ENCODE data around the gene KRT7.
"Not testable (repeated sequence)": the region's sequence is repeated elsewhere in the genome, so short reads cannot be mapped to it uniquely, and the experiment has no call there.

KRT7 gene

GRCh38 chr12:52286857-52287785, 54.1 kb downstream of the KRT7 start:
- DNase-seq; in situ Hi-C loops (cut with MboI; ENCODE audit: low pct_unique_long_range_greater_than_20kb, low sequenced_read_pairs): not testable (repeated sequence)

DNA sequence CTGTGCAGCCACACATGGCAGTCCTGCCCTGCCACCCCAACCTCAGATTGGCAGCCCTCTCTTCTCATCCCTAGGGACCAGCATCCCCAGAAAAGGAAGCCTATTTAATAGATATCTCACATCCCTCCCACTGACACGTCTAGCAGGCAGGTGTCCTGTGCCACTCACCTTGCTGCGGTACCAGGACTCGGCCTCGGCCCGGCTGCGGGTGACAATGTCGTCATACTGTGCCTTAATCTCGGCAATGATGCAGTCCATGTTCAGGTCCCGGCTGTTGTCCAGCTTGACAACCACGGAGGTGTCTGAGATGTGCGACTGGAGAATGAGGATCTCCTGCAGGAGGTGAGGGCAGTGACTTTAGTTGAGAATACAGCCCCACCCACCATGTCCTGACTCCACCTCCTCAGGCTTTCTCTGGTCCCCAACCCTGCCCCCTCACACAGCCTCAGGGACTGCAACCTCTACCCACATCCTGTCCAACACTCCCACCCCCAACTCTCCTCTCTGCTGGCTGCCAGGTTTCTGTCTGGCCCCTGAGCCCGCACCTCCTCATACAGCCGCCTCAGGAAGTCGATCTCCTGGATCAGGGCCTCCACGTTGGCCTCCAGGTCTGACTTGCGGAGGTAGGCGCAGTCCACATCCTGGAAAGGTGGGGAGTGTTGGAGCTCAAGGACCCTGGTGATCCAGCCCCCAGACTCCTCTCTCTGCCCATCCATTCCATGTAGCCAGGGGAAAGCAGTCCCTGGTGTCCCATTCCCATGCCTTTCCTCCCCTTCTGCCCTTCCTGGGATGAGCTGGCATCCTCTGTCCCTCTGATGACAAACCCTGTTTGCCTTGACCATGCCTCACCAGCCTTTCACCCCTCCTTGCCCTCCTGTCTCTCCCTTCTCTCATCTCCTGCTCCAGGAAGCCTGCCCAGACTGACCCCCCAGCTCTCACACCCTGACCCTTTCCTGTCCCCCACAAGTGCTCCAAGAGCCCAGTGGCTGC, 55.1 kb downstream of the KRT7 start:
- in situ Hi-C loops (cut with MboI; ENCODE audit: low pct_unique_long_range_greater_than_20kb, low sequenced_read_pairs) = not testable (repeated sequence)
- DNase-seq = peak; percentile 54

DNA sequence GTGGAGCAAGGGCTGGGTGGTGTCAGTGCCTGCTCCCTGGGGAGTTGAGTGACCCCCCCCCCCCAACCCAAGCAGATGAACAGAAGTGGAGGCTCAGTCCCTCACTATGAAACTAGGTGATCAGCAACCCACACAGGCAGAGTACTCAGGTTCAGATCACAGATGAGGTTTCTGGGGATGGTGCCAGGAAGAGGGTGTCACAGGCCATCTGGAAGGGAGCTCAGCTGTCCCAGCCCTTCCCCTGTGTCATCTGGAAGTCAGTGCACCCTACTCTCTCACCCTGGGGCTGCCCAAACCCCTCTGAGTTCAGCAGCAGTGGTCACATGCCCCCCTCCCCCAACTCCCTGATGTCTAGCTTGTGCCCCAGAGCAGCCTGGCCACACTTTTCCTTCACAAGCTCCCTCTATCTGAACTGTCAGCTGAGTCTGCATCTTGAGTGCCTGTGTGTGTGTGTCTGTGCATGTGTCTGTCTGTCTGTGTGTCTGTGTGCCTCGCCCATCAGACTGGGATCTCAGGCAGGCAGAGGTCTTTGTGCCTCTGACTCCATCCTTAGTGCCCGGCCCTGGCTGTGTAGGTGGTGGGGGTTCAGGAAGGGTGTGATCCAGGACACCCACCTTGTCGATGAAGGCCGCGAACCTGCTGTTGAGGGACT, 57.6 kb downstream of the KRT7 start:
- in situ Hi-C loops (cut with MboI; ENCODE audit: low pct_unique_long_range_greater_than_20kb, low sequenced_read_pairs); DNase-seq: not testable (repeated sequence)

- no peak for DNase-seq
- in situ Hi-C loops (cut with MboI; ENCODE audit: low pct_unique_long_range_greater_than_20kb, low sequenced_read_pairs) = no loop called here
Observed at GRCh38 chr12:52291267-52291935, 58.4 kb downstream of the KRT7 start, which contains the start of gene KRT81. Gene KRT81, minus strand, starts transcription at chr12:52291534. Its CDS starts 69 bp downstream, at chr12:52291465.

GRCh38 chr12:52293926-52294325, 60.9 kb downstream of the KRT7 start:
- no peak for DNase-seq
- in situ Hi-C loops (cut with MboI; ENCODE audit: low pct_unique_long_range_greater_than_20kb, low sequenced_read_pairs) = no loop called here

- in situ Hi-C loops (cut with MboI; ENCODE audit: low pct_unique_long_range_greater_than_20kb, low sequenced_read_pairs) = no loop called here
Observed at GRCh38 chr12:52294803-52295202, 61.8 kb downstream of the KRT7 start.

GRCh38 chr12:52295663-52296062, 62.6 kb downstream of the KRT7 start:
- in situ Hi-C loops (cut with MboI; ENCODE audit: low pct_unique_long_range_greater_than_20kb, low sequenced_read_pairs) = no loop called here
- no peak for DNase-seq

More at GRCh38 chr12:52294803-52295202, 61.8 kb downstream of the KRT7 start:
- DNase-seq = no peak

GRCh38 chr12:52296572-52297215, 63.7 kb downstream of the KRT7 start:
- no peak for DNase-seq

More at GRCh38 chr12:52296572-52297215, 63.7 kb downstream of the KRT7 start:
- in situ Hi-C loops (cut with MboI; ENCODE audit: low pct_unique_long_range_greater_than_20kb, low sequenced_read_pairs) = no loop called here
